ENCODE data around the gene CLDN16. TPM values are rescaled to one million over a fixed set of nuclear protein-coding genes. Genes with fewer than 3 reads are reported as not detected.

Gene CLDN16
- polyA plus RNA-seq, 3 donors, result not detected

GRCh38 chr3:190433626-190434025, 45.7 kb downstream of the CLDN16 start:
- Histone ChIP-seq H3K9ac (ENCODE audit: insufficient read depth, low read length, poor library complexity, severe bottlenecking) (no peak overlapping the region), H3K4me2 (replicated peaks; ENCODE audit: extremely low read depth, low read length, poor library complexity, severe bottlenecking) (no peak overlapping the region), H3K79me2 (ENCODE audit: insufficient read depth, low read length) (no peaks in the 10 kb centered on the region), H3K27ac (ENCODE audit: low read depth in 1 of 2, low read length in 2 of 2) (no peak overlapping the region), H3K36me3 (replicated peaks in 1 of 2; ENCODE audit: control insufficient read depth in 1 of 2, insufficient read depth in 2 of 2, low read length in 2 of 2) (no peaks in the 10 kb centered on the region), H4K20me1 (ENCODE audit: insufficient read depth, low read length) (no peaks in the 10 kb centered on the region), H3K4me3 (replicated peaks in 1 of 3; ENCODE audit: low read depth in 2 of 3, low read length in 3 of 3) (no peak overlapping the region), H3K27me3 (ENCODE audit: control insufficient read depth in 2 of 2, insufficient read depth in 2 of 2, low read length in 2 of 2) (no peaks in the 10 kb centered on the region), H3K4me1 (ENCODE audit: control insufficient read depth in 1 of 2, insufficient read depth in 2 of 2, low read length in 2 of 2) (no peaks in the 10 kb centered on the region), H2AFZ (ENCODE audit: insufficient read depth, low read depth, low read length, poor library complexity, severe bottlenecking) (no peak overlapping the region), H3K9me3 (replicated peaks in 1 of 2; ENCODE audit: control insufficient read depth in 1 of 2, insufficient read depth in 1 of 2, low read length in 2 of 2) (no peaks in the 10 kb centered on the region)
- Mint-ChIP-seq H3K27me3 (ENCODE audit: low read depth in 3 of 3) (peaks cover 2 to 5% (median 4%) of the 10 kb centered on the region in 3 donors), H3K9me3 (peaks cover 0 to 6% (median 0%) of the 10 kb centered on the region in 7 donors), H3K4me1 (no peaks in the 10 kb centered on the region), H3K27ac (peak overlapping the region in 1 of 7 donors; percentile 8), H3K4me3 (no peak overlapping the region), H3K36me3 (no peaks in the 10 kb centered on the region)
- WGBS (ENCODE audit: insufficient coverage), result 94% methylated on average over 4 of the region's 4 CpGs
- DNase-seq, result no peak
- TF ChIP-seq, protein P1, sequence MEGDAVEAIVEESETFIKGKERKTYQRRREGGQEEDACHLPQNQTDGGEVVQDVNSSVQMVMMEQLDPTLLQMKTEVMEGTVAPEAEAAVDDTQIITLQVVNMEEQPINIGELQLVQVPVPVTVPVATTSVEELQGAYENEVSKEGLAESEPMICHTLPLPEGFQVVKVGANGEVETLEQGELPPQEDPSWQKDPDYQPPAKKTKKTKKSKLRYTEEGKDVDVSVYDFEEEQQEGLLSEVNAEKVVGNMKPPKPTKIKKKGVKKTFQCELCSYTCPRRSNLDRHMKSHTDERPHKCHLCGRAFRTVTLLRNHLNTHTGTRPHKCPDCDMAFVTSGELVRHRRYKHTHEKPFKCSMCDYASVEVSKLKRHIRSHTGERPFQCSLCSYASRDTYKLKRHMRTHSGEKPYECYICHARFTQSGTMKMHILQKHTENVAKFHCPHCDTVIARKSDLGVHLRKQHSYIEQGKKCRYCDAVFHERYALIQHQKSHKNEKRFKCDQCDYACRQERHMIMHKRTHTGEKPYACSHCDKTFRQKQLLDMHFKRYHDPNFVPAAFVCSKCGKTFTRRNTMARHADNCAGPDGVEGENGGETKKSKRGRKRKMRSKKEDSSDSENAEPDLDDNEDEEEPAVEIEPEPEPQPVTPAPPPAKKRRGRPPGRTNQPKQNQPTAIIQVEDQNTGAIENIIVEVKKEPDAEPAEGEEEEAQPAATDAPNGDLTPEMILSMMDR (IDR thresholded peaks at IDR 0.05), result no peak
- intact Hi-C loops (cut with micrococcal nuclease), result no loop called here

GRCh38 chr3:190435618-190436017, 47.7 kb downstream of the CLDN16 start:
- no peak overlapping the region for H3K9ac ChIP-seq (ENCODE audit: insufficient read depth, low read length, poor library complexity, severe bottlenecking)
- H3K4me2 ChIP-seq (replicated peaks; ENCODE audit: extremely low read depth, low read length, poor library complexity, severe bottlenecking), result no peak overlapping the region
- no peaks in the 10 kb centered on the region for H3K36me3 ChIP-seq (replicated peaks in 1 of 2; ENCODE audit: control insufficient read depth in 1 of 2, insufficient read depth in 2 of 2, low read length in 2 of 2)
- H3K27ac ChIP-seq (ENCODE audit: low read depth in 1 of 2, low read length in 2 of 2), result no peak overlapping the region
- no peak overlapping the region for H3K4me3 Mint-ChIP-seq
- intact Hi-C loops (cut with micrococcal nuclease), result no loop called here
- H3K36me3 Mint-ChIP-seq, result no peaks in the 10 kb centered on the region
- WGBS (ENCODE audit: insufficient coverage), result no CpG with 5 or more reads among the region's 3 CpGs
- H3K4me3 ChIP-seq (replicated peaks in 1 of 3; ENCODE audit: low read depth in 2 of 3, low read length in 3 of 3), result no peak overlapping the region
- no peaks in the 10 kb centered on the region for H3K79me2 ChIP-seq (ENCODE audit: insufficient read depth, low read length)
- no peaks in the 10 kb centered on the region for H3K4me1 ChIP-seq (ENCODE audit: control insufficient read depth in 1 of 2, insufficient read depth in 2 of 2, low read length in 2 of 2)
- peaks cover 2 to 9% (median 3%) of the 10 kb centered on the region in 3 donors for H3K27me3 Mint-ChIP-seq (ENCODE audit: low read depth in 3 of 3)
- TF ChIP-seq, protein P1 (IDR thresholded peaks at IDR 0.05), result no peak
- H3K27ac Mint-ChIP-seq, result no peak overlapping the region
- H2AFZ ChIP-seq (ENCODE audit: insufficient read depth, low read depth, low read length, poor library complexity, severe bottlenecking), result no peak overlapping the region
- no peaks in the 10 kb centered on the region for H3K27me3 ChIP-seq (ENCODE audit: control insufficient read depth in 2 of 2, insufficient read depth in 2 of 2, low read length in 2 of 2)
- H3K4me1 Mint-ChIP-seq, result no peaks in the 10 kb centered on the region
- H3K9me3 ChIP-seq (replicated peaks in 1 of 2; ENCODE audit: control insufficient read depth in 1 of 2, insufficient read depth in 1 of 2, low read length in 2 of 2), result no peaks in the 10 kb centered on the region
- DNase-seq, result no peak
- no peaks in the 10 kb centered on the region for H4K20me1 ChIP-seq (ENCODE audit: insufficient read depth, low read length)
- H3K9me3 Mint-ChIP-seq, result peaks cover 0 to 6% (median 2%) of the 10 kb centered on the region in 7 donors
